Stimulated activated CD8-positive, alpha-beta memory T cell treated with anti-CD3 and anti-CD28 coated beads, Interleukin-15, amount 100 ng/mL, for 48 hours (primary cell): ENCODE results near the gene TRIM39.
"Not testable (repeated sequence)": the region's sequence is repeated elsewhere in the genome, so short reads cannot be mapped to it uniquely, and the experiment has no call there.

ENCODE experiments used
- DNase-seq, 2 donors: peaks; one replicate each; pipeline ENCODE4 v3.0.0-alpha.2; 2020; ENCODE audit warnings: low read depth in 2 of 2

TRIM39 gene

GRCh38 chr6:30363459-30363858 is 36.7 kb downstream of the TRIM39 start:
- no peak for DNase-seq

DNA sequence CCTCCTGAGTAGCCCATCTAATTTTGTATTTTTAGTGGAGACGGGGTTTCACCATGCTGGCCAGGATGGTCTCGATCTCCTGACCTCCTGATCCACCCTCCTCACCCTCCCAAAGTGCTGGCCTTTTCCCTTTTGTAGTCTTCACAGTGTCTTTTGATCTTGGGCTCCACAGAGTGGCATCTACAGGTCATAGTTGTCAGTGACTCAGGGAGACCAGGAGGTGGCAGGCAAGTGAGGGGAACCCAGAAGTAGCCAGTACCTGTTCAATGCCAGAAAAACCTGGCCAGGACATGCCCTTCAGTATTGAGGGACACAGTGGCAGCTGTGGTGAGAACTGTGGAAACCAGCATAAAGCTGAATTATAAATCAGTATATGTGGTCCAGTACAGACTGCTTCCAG is 37.9 kb downstream of the TRIM39 start:
- DNase-seq: no peak

GRCh38 chr6:30369280-30369679 is 42.6 kb downstream of the TRIM39 start:
- DNase-seq: not testable (repeated sequence)

DNA sequence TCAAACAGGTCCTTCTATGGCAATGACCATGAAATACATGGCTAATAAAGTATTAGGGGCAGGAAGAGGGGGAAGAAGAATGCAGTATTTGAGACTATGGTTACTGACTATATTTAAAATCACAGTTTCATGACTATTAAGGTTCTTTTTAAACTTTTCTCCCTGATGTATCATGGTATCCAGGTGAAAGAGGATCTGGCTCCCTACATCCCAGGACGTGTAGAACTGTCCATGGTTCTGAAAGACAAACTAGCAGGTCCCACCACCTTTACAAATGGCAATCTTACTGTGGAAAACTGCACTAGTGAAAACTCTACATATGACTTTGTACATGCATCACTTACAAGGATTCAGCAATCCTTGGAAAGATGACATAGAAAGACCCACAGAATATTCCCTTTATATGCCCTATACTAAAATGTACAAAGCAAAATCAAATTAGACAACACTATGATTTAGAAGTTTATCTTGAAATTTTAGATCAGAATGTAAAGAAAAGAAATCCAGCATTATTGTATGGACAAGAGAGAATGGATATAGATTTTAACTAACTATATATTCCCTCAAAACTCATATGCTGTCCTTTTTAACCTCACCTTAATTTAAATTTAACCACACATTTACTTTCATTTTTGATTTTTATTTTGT is 51.7 kb downstream of the TRIM39 start:
- DNase-seq: no peak

- no peak for DNase-seq
Measured at GRCh38 chr6:30380464-30380863, 53.7 kb downstream of the TRIM39 start.

GRCh38 chr6:30386166-30386565 is 59.4 kb downstream of the TRIM39 start:
- no peak for DNase-seq

DNA sequence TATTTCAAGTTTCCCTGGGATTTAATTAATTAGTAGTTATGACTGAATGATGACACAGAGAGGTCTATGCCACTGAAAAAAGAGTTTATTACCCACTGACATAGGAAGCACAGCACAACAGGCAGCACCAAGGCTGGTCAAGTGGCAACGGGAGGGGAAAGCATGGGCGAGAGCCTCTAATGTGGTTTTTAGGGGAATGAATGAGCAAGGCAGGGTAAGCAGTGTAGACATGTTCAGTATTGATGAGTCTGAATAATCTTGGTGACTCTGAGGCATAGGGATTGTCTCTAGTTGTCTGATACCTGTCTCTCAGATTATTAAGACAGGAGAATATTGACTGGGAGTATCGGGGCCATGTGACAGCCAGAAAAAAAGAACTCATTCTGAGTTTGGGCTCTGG is 64.5 kb downstream of the TRIM39 start:
- DNase-seq: no peak
